ENCODE data around the gene ANKRD33B.

- TF ChIP-seq CTCF (IDR thresholded peaks at IDR 0.05) = no peak
- TF ChIP-seq POLR2A (IDR thresholded peaks at IDR 0.05) = no peak
Observed at GRCh38 chr5:10682801-10683525, 119.1 kb downstream of the ANKRD33B start.
